Ovary (tissue), 9 donors: Measurements from ENCODE around the gene MAGI1. TPM values are rescaled to one million over a fixed set of nuclear protein-coding genes. Genes with fewer than 3 reads are reported as not detected.

Source experiments
- DNase-seq, 5 donors: peaks; one replicate each; pipeline ENCODE4 v3.0.0-alpha.2; 2019 to 2020
- H3K27ac ChIP-seq, 2 donors: fragments of 200-600 bp; one replicate each; pipeline versions ENCODE4 v1.5.1 to v1.8.0; 2019 to 2022
- H3K27me3 ChIP-seq: fragments of 200-600 bp; one replicate; pipeline ENCODE4 v1.8.0; 2022
- H3K36me3 ChIP-seq: fragments of 200-600 bp; sonication (generic); one replicate; pipeline ENCODE4 v1.5.1; 2019
- H3K4me1 ChIP-seq: one replicate; pipeline ENCODE4 v1.8.1; 2013; ENCODE audit warnings: mild to moderate bottlenecking, moderate library complexity; ENCODE audit not compliant: insufficient read depth
- H3K4me3 ChIP-seq: fragments of 200-600 bp; sonication (generic); one replicate; pipeline ENCODE4 v1.5.1; 2017
- H3K9me3 ChIP-seq, 2 donors: fragments of 200-600 bp in 1 of 2; sonication (generic) in 1 of 2; one replicate each; pipeline versions ENCODE4 v1.5.1 to v1.8.1; 2013 to 2019; ENCODE audit warnings: mild to moderate bottlenecking in 1 of 2, moderate library complexity in 1 of 2
- CTCF ChIP-seq, 3 donors: fragments of 450-650 bp in 2 of 3; fragments of 200-600 bp in 1 of 3; IDR thresholded peaks; one replicate each; pipeline versions ENCODE4 v1.5.1 to v1.8.0; 2016 to 2022; ENCODE audit warnings: antibody characterized with exemption in 3 of 3, mild to moderate bottlenecking in 1 of 3
- EP300 ChIP-seq: sonication (generic); formaldehyde crosslinking; IDR thresholded peaks from one replicate; pipeline ENCODE4 v1.6.1; 2017; ENCODE audit warnings: antibody characterized with exemption
- POLR2A ChIP-seq: fragments of 450-650 bp; IDR thresholded peaks from one replicate; pipeline ENCODE4 v1.6.1; 2017; ENCODE audit warnings: antibody characterized with exemption, mild to moderate bottlenecking, moderate library complexity
- WGBS, 3 donors: extraction: QIAGEN DNeasy Blood & Tissue Kit in 1 of 3; methylation state at CpG; one replicate each; pipeline versions ENCODE4 v1.1.5 to v1.1.7; 2013 to 2017; 5-methylcytosine and 5-hydroxymethylcytosine counted together
- intact Hi-C, 4 donors: fragments of 100-400 bp; cut with DNase I; formaldehyde crosslinking; loops; one replicate each; pipeline versions ENCODE4 v1.11.0 to v1.15.1; 2022 to 2023
- polyA plus RNA-seq, 2 donors: library from polyadenylated mRNA; stranded (reverse); fragments of 200-250 nt in 1 of 2; fragments of 350-450 nt in 1 of 2; fragmentation: Illumina TruSeq in 1 of 2; extraction: RNeasy Lipid Tissue Mini Kit (QIAGEN cat#74804) in 1 of 2; gene quantifications; one replicate each; pipeline ENCODE4 v1.2.3, GENCODE V29; 2013 to 2014
- total RNA-seq, 7 donors: library from RNA; depleted of rRNA in 2 of 7; stranded (reverse); fragments of >200 nt in 2 of 7; fragmentation: NEBNext Ultra II Directional in 3 of 7; extraction: Animal tissue kit (Norgen Biotek cat#: 25700) in 3 of 7; gene quantifications; one replicate each; pipeline versions ENCODE4 v1.1.0 to v1.2.4, GENCODE V29; 2016 to 2023
- donor health status: DM: no; HTN: no; CAD: no; lungs with moderate emphysema.
- donor health status: DM: no; HTN: no; CAD: no.
- donor health status: Bipolar disorder and iron deficiency.
- donor health status: DM: yes; HTN: yes; CAD: no.
- donor health status: DM: no; HTN: no; CAD: no.
- donor health status: DM: yes; HTN: yes; CAD: no.

Gene MAGI1
- total and polyA plus RNA-seq, 9 donors = 5.5 to 35.7 (median 8.7) TPM

GRCh38 chr3:65354880-65355279 is 683.8 kb downstream of the MAGI1 start:
- Histone ChIP-seq H3K36me3 (no peaks in the 10 kb centered on the region), H3K4me3 (no peak overlapping the region), H3K27ac (no peak overlapping the region), H3K27me3 (no peaks in the 10 kb centered on the region), H3K9me3 (no peaks in the 10 kb centered on the region), H3K4me1 (no peaks in the 10 kb centered on the region)
- no peak for DNase-seq
- TF ChIP-seq EP300 (no peak), CTCF (IDR thresholded peaks at IDR 0.05) (no peak), POLR2A (no peak)
- WGBS, 3 donors = 95 to 96% (median 96%) methylated on average over 4 of the region's 4 CpGs
- intact Hi-C loops = no loop called here

- TF ChIP-seq EP300 = no peak
- TF ChIP-seq POLR2A = no peak
- TF ChIP-seq CTCF (IDR thresholded peaks at IDR 0.05) = no peak
Observed at GRCh38 chr3:65352951-65353350, 685.8 kb downstream of the MAGI1 start.

GRCh38 chr3:65351753-65352152 is 687.0 kb downstream of the MAGI1 start:
- Histone ChIP-seq H3K36me3 (no peaks in the 10 kb centered on the region), H3K27me3 (no peaks in the 10 kb centered on the region), H3K27ac (no peak overlapping the region), H3K4me1 (peaks cover 2% of the 10 kb centered on the region), H3K4me3 (no peak overlapping the region), H3K9me3 (no peaks in the 10 kb centered on the region)
- DNase-seq = no peak
- TF ChIP-seq EP300 (no peak), POLR2A (no peak), CTCF (IDR thresholded peaks at IDR 0.05) (no peak)
- 77 to 80% (median 79%) methylated on average over 4 of the region's 4 CpGs for WGBS, 3 donors
- intact Hi-C loops = no loop called here

More at GRCh38 chr3:65352951-65353350, 685.8 kb downstream of the MAGI1 start:
- no peak for DNase-seq
- Histone ChIP-seq H3K36me3 (no peaks in the 10 kb centered on the region), H3K4me1 (peaks cover 2% of the 10 kb centered on the region), H3K27me3 (no peaks in the 10 kb centered on the region), H3K4me3 (no peak overlapping the region), H3K9me3 (no peaks in the 10 kb centered on the region), H3K27ac (no peak overlapping the region)
- WGBS, 3 donors = 76 to 89% (median 85%) methylated on average over 2 of the region's 2 CpGs
- intact Hi-C loops = no loop called here

GRCh38 chr3:65350801-65351476 is 687.8 kb downstream of the MAGI1 start:
- H3K27ac ChIP-seq = no peak overlapping the region
- TF ChIP-seq CTCF (IDR thresholded peaks at IDR 0.05) = no peak
- TF ChIP-seq EP300 = no peak
- no peak for TF ChIP-seq POLR2A
- H3K9me3 ChIP-seq = no peaks in the 10 kb centered on the region
- no peaks in the 10 kb centered on the region for H3K36me3 ChIP-seq
- no peaks in the 10 kb centered on the region for H3K27me3 ChIP-seq
- DNase-seq = no peak
- intact Hi-C loops = no loop called here
- WGBS, 3 donors = 87 to 88% (median 87%) methylated on average over 5 of the region's 5 CpGs
- no peak overlapping the region for H3K4me3 ChIP-seq
- H3K4me1 ChIP-seq = peaks cover 2% of the 10 kb centered on the region
